ENCODE data around the gene ZNF525. TPM values are rescaled to one million over a fixed set of nuclear protein-coding genes. Genes with fewer than 3 reads are reported as not detected.
"Not testable (repeated sequence)": the region's sequence is repeated elsewhere in the genome, so short reads cannot be mapped to it uniquely, and the experiment has no call there.

The ZNF525 gene
- total RNA-seq, 1 experiment from 2014 or later: 37.7 TPM

DNA sequence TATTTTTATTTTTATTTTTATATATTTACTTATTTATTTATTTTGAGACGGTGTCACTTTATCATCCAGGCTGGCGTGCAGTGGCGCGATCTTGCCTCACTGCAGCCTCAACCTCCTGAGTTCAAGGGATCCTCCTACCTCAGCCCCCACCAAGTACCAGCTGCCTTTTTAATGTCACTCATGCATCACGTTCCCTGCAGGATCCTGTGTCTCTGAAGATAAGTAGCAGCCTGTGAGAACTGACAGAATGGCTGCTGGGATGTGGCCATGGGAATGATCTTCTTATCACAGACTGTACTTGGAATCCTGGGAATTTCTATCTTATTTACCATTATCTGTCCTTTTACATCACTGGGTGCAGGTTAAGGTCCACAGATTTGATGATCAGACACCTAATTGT, 57.0 kb downstream of the ZNF525 start:
- H3K9me3 Mint-ChIP-seq: peaks cover 0 to 2% of the 10 kb centered on the region in 2 experiments; a peak in 1 of 5 replicates
- H3K4me1 ChIP-seq (ENCODE audit: insufficient read depth, low read length): no peaks in the 10 kb centered on the region
- H3T11ph ChIP-seq (ENCODE audit: low read length): no peak overlapping the region
- H2BK20ac ChIP-seq (ENCODE audit: low read depth, low read length, poor library complexity, severe bottlenecking): no peak overlapping the region
- H3K79me1 ChIP-seq (ENCODE audit: insufficient read depth, low read depth, low read length, poor library complexity, severe bottlenecking): no peaks in the 10 kb centered on the region
- H3K9me3 ChIP-seq (ENCODE audit: control insufficient read depth, low read depth, low read length): no peaks in the 10 kb centered on the region
- H4K8ac ChIP-seq (replicated peaks; ENCODE audit: insufficient read length, low read depth, low read length): no peak overlapping the region
- no peak overlapping the region for H3K14ac ChIP-seq (ENCODE audit: insufficient read depth, low read length)
- no peaks in the 10 kb centered on the region for H3K36me3 Mint-ChIP-seq (ENCODE audit: insufficient read depth in 1 of 3, low read depth in 3 of 3)
- H3K4me1 Mint-ChIP-seq: peaks cover 14 to 23% of the 10 kb centered on the region in 2 experiments
- no peak overlapping the region for H3K4ac ChIP-seq (ENCODE audit: low read depth, low read length)
- H3K79me2 ChIP-seq (ENCODE audit: insufficient read depth, low read length): no peaks in the 10 kb centered on the region
- H3K4me2 ChIP-seq (ENCODE audit: insufficient read depth, insufficient read length, low read length): no peak overlapping the region
- H2BK12ac ChIP-seq (ENCODE audit: insufficient read length, low read depth, low read length): no peak overlapping the region
- no peak overlapping the region for H2AK5ac ChIP-seq (ENCODE audit: insufficient read length, low read length)
- no peak for DNase-seq
- H2BK120ac ChIP-seq (ENCODE audit: low read depth, low read length, poor library complexity, severe bottlenecking): no peak overlapping the region
- no peaks in the 10 kb centered on the region for H4K20me1 ChIP-seq (ENCODE audit: control insufficient read depth, insufficient read depth, insufficient read length)
- H3K56ac ChIP-seq (ENCODE audit: insufficient read length, low read depth, low read length): no peak overlapping the region
- H3K18ac ChIP-seq (ENCODE audit: insufficient read length, low read depth, low read length): no peak overlapping the region
- H3K23me2 ChIP-seq (ENCODE audit: insufficient read length, low read depth, low read length, poor library complexity, severe bottlenecking): no peaks in the 10 kb centered on the region
- no peak overlapping the region for H3K9ac ChIP-seq (ENCODE audit: extremely low read depth, insufficient read length, low read length)
- no peak overlapping the region for H4K91ac ChIP-seq (ENCODE audit: insufficient read length, low read depth, low read length)
- no peak overlapping the region for H3K4me3 Mint-ChIP-seq
- no CpG with 5 or more reads among the region's 5 CpGs for WGBS (ENCODE audit: extremely low coverage, insufficient read length, low lambda C conversion rate)
- no peaks in the 10 kb centered on the region for H3K27me3 ChIP-seq (ENCODE audit: insufficient read depth, low read length)
- H3K23ac ChIP-seq (ENCODE audit: insufficient read length, low read depth, low read length): no peak overlapping the region
- H3K27ac Mint-ChIP-seq: no peak overlapping the region
- H3K27me3 Mint-ChIP-seq (ENCODE audit: low read depth): no peaks in the 10 kb centered on the region
- no peak overlapping the region for H2AFZ ChIP-seq (ENCODE audit: low read length)
- TF ChIP-seq CTCF (conservative IDR thresholded peaks at IDR 0.05): no peak
- no peak overlapping the region for H3K27ac ChIP-seq (ENCODE audit: insufficient read length, low read depth, low read length)
- no peak overlapping the region for H4K5ac ChIP-seq (ENCODE audit: insufficient read length, low read depth, low read length)
- H2BK5ac ChIP-seq (ENCODE audit: insufficient read length, low read length): no peak overlapping the region
- H2BK15ac ChIP-seq (ENCODE audit: low read depth, low read length): no peak overlapping the region

DNA sequence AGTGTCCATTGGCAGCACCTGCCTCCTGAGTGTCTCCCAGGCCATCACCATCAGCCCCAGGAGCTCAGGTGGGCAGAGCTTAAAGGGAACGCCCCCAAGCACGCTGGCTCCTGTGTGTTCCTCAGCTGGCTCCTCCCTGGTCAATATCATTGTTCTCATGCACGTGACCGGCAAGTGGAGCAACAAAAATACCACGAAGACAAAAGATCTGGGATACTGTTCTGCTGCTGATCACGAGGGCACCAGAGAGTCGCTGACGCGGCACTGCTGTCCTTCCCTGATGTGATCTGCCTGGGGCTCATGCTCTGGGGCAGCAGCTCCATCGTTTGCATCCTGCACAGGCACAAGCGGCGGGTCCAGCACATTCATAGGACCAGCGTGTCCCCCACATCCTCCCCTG, 57.6 kb downstream of the ZNF525 start:
- H3K23ac ChIP-seq (ENCODE audit: insufficient read length, low read depth, low read length); H3K27ac Mint-ChIP-seq: not testable (repeated sequence)

More for the DNA sequence above, 57.6 kb downstream of the ZNF525 start:
- not testable (repeated sequence) for H3K27me3 Mint-ChIP-seq (ENCODE audit: low read depth); H3K9me3 Mint-ChIP-seq; H2AK5ac ChIP-seq (ENCODE audit: insufficient read length, low read length); H3K23me2 ChIP-seq (ENCODE audit: insufficient read length, low read depth, low read length, poor library complexity, severe bottlenecking); H3K18ac ChIP-seq (ENCODE audit: insufficient read length, low read depth, low read length); H3K79me1 ChIP-seq (ENCODE audit: insufficient read depth, low read depth, low read length, poor library complexity, severe bottlenecking); H3K27me3 ChIP-seq (ENCODE audit: insufficient read depth, low read length); H3K4ac ChIP-seq (ENCODE audit: low read depth, low read length); H2BK12ac ChIP-seq (ENCODE audit: insufficient read length, low read depth, low read length); H3T11ph ChIP-seq (ENCODE audit: low read length); H2BK20ac ChIP-seq (ENCODE audit: low read depth, low read length, poor library complexity, severe bottlenecking); H4K20me1 ChIP-seq (ENCODE audit: control insufficient read depth, insufficient read depth, insufficient read length); H2BK5ac ChIP-seq (ENCODE audit: insufficient read length, low read length); H3K9me3 ChIP-seq (ENCODE audit: control insufficient read depth, low read depth, low read length); DNase-seq; H3K56ac ChIP-seq (ENCODE audit: insufficient read length, low read depth, low read length); H3K36me3 Mint-ChIP-seq (ENCODE audit: insufficient read depth in 1 of 3, low read depth in 3 of 3); H3K14ac ChIP-seq (ENCODE audit: insufficient read depth, low read length); H3K79me2 ChIP-seq (ENCODE audit: insufficient read depth, low read length); H4K8ac ChIP-seq (replicated peaks; ENCODE audit: insufficient read length, low read depth, low read length); H4K91ac ChIP-seq (ENCODE audit: insufficient read length, low read depth, low read length); H3K9ac ChIP-seq (ENCODE audit: extremely low read depth, insufficient read length, low read length); H4K5ac ChIP-seq (ENCODE audit: insufficient read length, low read depth, low read length); H2BK15ac ChIP-seq (ENCODE audit: low read depth, low read length); H2AFZ ChIP-seq (ENCODE audit: low read length); H3K27ac ChIP-seq (ENCODE audit: insufficient read length, low read depth, low read length); H3K4me1 ChIP-seq (ENCODE audit: insufficient read depth, low read length); H2BK120ac ChIP-seq (ENCODE audit: low read depth, low read length, poor library complexity, severe bottlenecking)
- H3K4me2 ChIP-seq (ENCODE audit: insufficient read depth, insufficient read length, low read length): peak overlapping the region; percentile 43
- Mint-ChIP-seq H3K4me3 (peak overlapping the region in 1 of 2 experiments; percentile 25; a peak in 1 of 5 replicates), H3K4me1 (peaks cover 14 to 23% of the 10 kb centered on the region in 2 experiments)
- WGBS (ENCODE audit: extremely low coverage, insufficient read length, low lambda C conversion rate): no CpG with 5 or more reads among the region's 13 CpGs
